ENCODE measurements around the gene LYRM1. TPM values are rescaled to one million over a fixed set of nuclear protein-coding genes. Genes with fewer than 3 reads are reported as not detected.
"Not testable (repeated sequence)": the region's sequence is repeated elsewhere in the genome, so short reads cannot be mapped to it uniquely, and the experiment has no call there.

The LYRM1 gene
- total and polyA plus RNA-seq, 2 experiments from 2014 or later, result 18.7 to 24.8 TPM

- TF ChIP-seq ZNF462 (CRISPR knock-in tag; IDR thresholded peaks at IDR 0.05), result no peak
- TF ChIP-seq EZH2phosphoT487 (IDR thresholded peaks at IDR 0.05; ENCODE audit: unreplicated experiment), result no peak
- TF ChIP-seq JUNB (IDR thresholded peaks at IDR 0.05; ENCODE audit: unreplicated experiment), result no peak
- TF ChIP-seq NANOG (IDR thresholded peaks at IDR 0.05; ENCODE audit: borderline replicate concordance), result no peak
- no peak for TF ChIP-seq ZNF114 (CRISPR knock-in tag; IDR thresholded peaks at IDR 0.05)
- no peak for TF ChIP-seq ZNF331 (CRISPR knock-in tag; IDR thresholded peaks at IDR 0.05; ENCODE audit: low read depth)
- no peak for TF ChIP-seq ETS1 (IDR thresholded peaks at IDR 0.05)
- no peak for TF ChIP-seq EZH2 (IDR thresholded peaks at IDR 0.05; ENCODE audit: low read depth, unreplicated experiment)
- TF ChIP-seq CREB1 (CRISPR knock-in tag; IDR thresholded peaks at IDR 0.05; ENCODE audit: low read depth), result no peak
These were observed 38.2 kb upstream of the LYRM1 start (continued) for GRCh38 chr16:20862162-20862960.

GRCh38 chr16:20864376-20864775 lies 36.2 kb upstream of the LYRM1 start:
- Histone ChIP-seq H3K79me2 (replicated peaks; ENCODE audit: insufficient read depth) (peaks cover 69% of the 10 kb centered on the region), H3K4me1 (ENCODE audit: insufficient read depth) (peaks cover 36% of the 10 kb centered on the region)
- H3K27me3 Mint-ChIP-seq (ENCODE audit: insufficient read depth, low read depth, poor library complexity); H2AFZ ChIP-seq; H3K27ac ChIP-seq (ENCODE audit: low read depth); H4K20me1 ChIP-seq (replicated peaks; ENCODE audit: insufficient read depth); H3K27me3 ChIP-seq (ENCODE audit: insufficient read depth); DNase-seq (ENCODE audit: low spot score); ATAC-seq; H3K4me3 Mint-ChIP-seq; H3K4me2 ChIP-seq; H3F3A ChIP-seq (replicated peaks; ENCODE audit: low read depth); H3K36me3 ChIP-seq (ENCODE audit: insufficient read depth); H3K9me2 ChIP-seq (ENCODE audit: insufficient read depth); H3K4me3 ChIP-seq; H3K9me3 Mint-ChIP-seq: not testable (repeated sequence)
- peak overlapping the region; percentile 50; the same call in 1 of the 2 replicates for H3K27ac Mint-ChIP-seq
- peaks cover 35% of the 10 kb centered on the region for H3K36me3 Mint-ChIP-seq (ENCODE audit: low read depth)
- H3K4me1 Mint-ChIP-seq, result peaks cover 52% of the 10 kb centered on the region
